ENCODE data around the gene DAB1.

The DAB1 gene

DNA sequence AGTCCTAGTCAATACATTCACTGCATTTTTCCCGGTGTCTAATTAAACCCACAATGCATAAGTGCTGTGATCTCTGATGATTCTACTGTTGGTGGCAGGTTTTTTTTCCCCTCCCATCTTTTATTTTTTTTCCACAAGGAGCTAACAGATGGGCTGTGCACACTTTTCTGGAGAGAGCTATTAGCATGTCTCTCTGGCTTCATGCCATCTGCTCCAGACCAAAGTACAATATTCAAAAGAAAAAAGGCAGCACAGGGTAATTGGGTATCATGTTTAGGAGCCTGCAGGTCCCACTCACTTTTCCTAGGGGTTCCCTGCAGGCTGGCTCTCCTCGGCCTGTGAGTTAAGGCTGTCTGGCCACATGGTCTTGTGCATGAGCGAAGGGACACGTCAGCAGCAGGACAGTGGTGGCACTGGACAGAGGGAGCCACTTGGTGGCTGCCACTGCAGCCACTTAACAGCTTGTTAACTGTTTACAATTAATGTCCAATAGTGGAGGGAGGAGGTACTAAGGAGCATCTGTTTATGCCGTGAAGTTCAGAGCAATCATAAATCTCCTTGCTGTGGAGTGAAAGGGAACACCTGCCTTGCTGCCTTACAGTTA is 404.5 kb downstream of the DAB1 start:
- no peaks in the 10 kb centered on the region for H3K79me2 ChIP-seq (ENCODE audit: control insufficient read depth, low read length)
- no peaks in the 10 kb centered on the region for H3K9me2 ChIP-seq (replicated peaks; ENCODE audit: control insufficient read depth, low read length)
- no peak overlapping the region for H3K4me2 ChIP-seq (ENCODE audit: low read length)
- H3K27me3 ChIP-seq (ENCODE audit: control insufficient read depth, low read length) = no peaks in the 10 kb centered on the region
- TF ChIP-seq, protein P1, sequence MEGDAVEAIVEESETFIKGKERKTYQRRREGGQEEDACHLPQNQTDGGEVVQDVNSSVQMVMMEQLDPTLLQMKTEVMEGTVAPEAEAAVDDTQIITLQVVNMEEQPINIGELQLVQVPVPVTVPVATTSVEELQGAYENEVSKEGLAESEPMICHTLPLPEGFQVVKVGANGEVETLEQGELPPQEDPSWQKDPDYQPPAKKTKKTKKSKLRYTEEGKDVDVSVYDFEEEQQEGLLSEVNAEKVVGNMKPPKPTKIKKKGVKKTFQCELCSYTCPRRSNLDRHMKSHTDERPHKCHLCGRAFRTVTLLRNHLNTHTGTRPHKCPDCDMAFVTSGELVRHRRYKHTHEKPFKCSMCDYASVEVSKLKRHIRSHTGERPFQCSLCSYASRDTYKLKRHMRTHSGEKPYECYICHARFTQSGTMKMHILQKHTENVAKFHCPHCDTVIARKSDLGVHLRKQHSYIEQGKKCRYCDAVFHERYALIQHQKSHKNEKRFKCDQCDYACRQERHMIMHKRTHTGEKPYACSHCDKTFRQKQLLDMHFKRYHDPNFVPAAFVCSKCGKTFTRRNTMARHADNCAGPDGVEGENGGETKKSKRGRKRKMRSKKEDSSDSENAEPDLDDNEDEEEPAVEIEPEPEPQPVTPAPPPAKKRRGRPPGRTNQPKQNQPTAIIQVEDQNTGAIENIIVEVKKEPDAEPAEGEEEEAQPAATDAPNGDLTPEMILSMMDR (IDR thresholded peaks at IDR 0.05; ENCODE audit: low read depth, low read length, poor library complexity, severe bottlenecking) = no peak
- no peak for TF ChIP-seq EZH2phosphoT487 (IDR thresholded peaks at IDR 0.05; ENCODE audit: borderline replicate concordance, low read length)
- H3K27ac ChIP-seq (ENCODE audit: low read depth, low read length) = no peak overlapping the region
- H3K36me3 ChIP-seq (ENCODE audit: control insufficient read depth, low read length) = no peaks in the 10 kb centered on the region
- H4K20me1 ChIP-seq (ENCODE audit: control insufficient read depth, insufficient read depth, low read depth, low read length) = no peaks in the 10 kb centered on the region
- no peaks in the 10 kb centered on the region for H3K4me1 ChIP-seq (ENCODE audit: control insufficient read depth, low read length)
- H3K4me3 ChIP-seq (ENCODE audit: low read length) = no peak overlapping the region
- H3K9me3 ChIP-seq (ENCODE audit: control insufficient read depth, insufficient read depth, low read length) = no peaks in the 10 kb centered on the region
- no peaks in the 10 kb centered on the region for H3F3A ChIP-seq (ENCODE audit: control insufficient read depth, insufficient read depth)

GRCh38 chr1:57018119-57018518 is 405.7 kb downstream of the DAB1 start:
- Histone ChIP-seq H3K4me3 (ENCODE audit: low read length) (no peak overlapping the region), H3K36me3 (ENCODE audit: control insufficient read depth, low read length) (no peaks in the 10 kb centered on the region), H3K4me2 (ENCODE audit: low read length) (no peak overlapping the region), H3K9me3 (ENCODE audit: control insufficient read depth, insufficient read depth, low read length) (no peaks in the 10 kb centered on the region), H3K9me2 (replicated peaks; ENCODE audit: control insufficient read depth, low read length) (no peaks in the 10 kb centered on the region), H3K27me3 (ENCODE audit: control insufficient read depth, low read length) (no peaks in the 10 kb centered on the region), H3F3A (ENCODE audit: control insufficient read depth, insufficient read depth) (no peaks in the 10 kb centered on the region), H4K20me1 (ENCODE audit: control insufficient read depth, insufficient read depth, low read depth, low read length) (no peaks in the 10 kb centered on the region), H3K79me2 (ENCODE audit: control insufficient read depth, low read length) (no peaks in the 10 kb centered on the region), H3K27ac (ENCODE audit: low read depth, low read length) (no peak overlapping the region), H3K4me1 (ENCODE audit: control insufficient read depth, low read length) (no peaks in the 10 kb centered on the region)
- no peak for TF ChIP-seq EZH2phosphoT487 (IDR thresholded peaks at IDR 0.05; ENCODE audit: borderline replicate concordance, low read length)
- TF ChIP-seq, protein P1 (IDR thresholded peaks at IDR 0.05; ENCODE audit: low read depth, low read length, poor library complexity, severe bottlenecking) = no peak

DNA sequence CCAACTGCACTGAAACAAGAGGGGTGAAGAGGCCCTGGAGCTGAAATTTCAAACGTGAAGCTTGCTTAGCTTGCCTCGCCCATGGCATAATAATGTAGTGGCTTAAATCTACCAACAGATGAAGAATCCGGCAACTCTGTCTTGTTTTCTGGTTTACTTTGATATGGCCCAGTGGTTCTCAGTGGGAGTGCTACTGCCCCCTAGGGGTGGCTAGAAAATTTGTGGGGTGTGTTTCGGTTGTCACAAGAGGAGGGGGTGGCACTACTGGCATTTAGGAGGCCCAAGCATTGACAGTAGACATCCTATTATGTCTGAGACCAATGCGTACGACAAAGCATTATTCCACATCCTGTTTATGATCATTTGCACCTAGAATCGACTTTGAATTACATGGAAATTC is 406.1 kb downstream of the DAB1 start:
- Histone ChIP-seq H3K36me3 (ENCODE audit: control insufficient read depth, low read length) (no peaks in the 10 kb centered on the region), H3K27me3 (ENCODE audit: control insufficient read depth, low read length) (no peaks in the 10 kb centered on the region), H3K4me2 (ENCODE audit: low read length) (no peak overlapping the region), H3K9me2 (replicated peaks; ENCODE audit: control insufficient read depth, low read length) (no peaks in the 10 kb centered on the region), H3K9me3 (ENCODE audit: control insufficient read depth, insufficient read depth, low read length) (no peaks in the 10 kb centered on the region), H3K27ac (ENCODE audit: low read depth, low read length) (no peak overlapping the region), H4K20me1 (ENCODE audit: control insufficient read depth, insufficient read depth, low read depth, low read length) (no peaks in the 10 kb centered on the region), H3F3A (ENCODE audit: control insufficient read depth, insufficient read depth) (no peaks in the 10 kb centered on the region), H3K79me2 (ENCODE audit: control insufficient read depth, low read length) (no peaks in the 10 kb centered on the region), H3K4me1 (ENCODE audit: control insufficient read depth, low read length) (no peaks in the 10 kb centered on the region), H3K4me3 (ENCODE audit: low read length) (no peak overlapping the region)
- TF ChIP-seq, protein P1 (IDR thresholded peaks at IDR 0.05; ENCODE audit: low read depth, low read length, poor library complexity, severe bottlenecking) = peak; percentile 57
- no peak for TF ChIP-seq EZH2phosphoT487 (IDR thresholded peaks at IDR 0.05; ENCODE audit: borderline replicate concordance, low read length)

All from DOHH2 (cell line).